CD8-positive, alpha-beta memory T cell (primary cell): Measurements from ENCODE around the gene RASEF. TPM values are rescaled to one million over a fixed set of nuclear protein-coding genes. Genes with fewer than 3 reads are reported as not detected.

Source experiments
- CTCF ChIA-PET: fragments of 350-600 bp; sonication (Branson Sonifier 250); formaldehyde crosslinking; loops from one replicate; lab custom pipeline; 2021; ENCODE audit warnings: antibody characterized with exemption; lab: Charles Lee
- POLR2A ChIA-PET: fragments of 350-600 bp; sonication (Branson Sonifier 250); formaldehyde crosslinking; loops from one replicate; lab custom pipeline; 2021; ENCODE audit warnings: antibody characterized with exemption; lab: Charles Lee
- DNase-seq, 5 donors: peaks; one replicate each; pipeline versions ENCODE4 v3.0.0 to v3.0.0-alpha.2; 2020 to 2022; ENCODE audit warnings: mixed read lengths in 1 of 5
- H3K27ac ChIP-seq: one replicate; pipeline ENCODE4 v1.7.0; 2013; ENCODE audit warnings: low read depth, mild to moderate bottlenecking, low read length, moderate library complexity
- H3K27me3 ChIP-seq: 2 replicates; pipeline ENCODE4 v1.7.0; 2013; ENCODE audit warnings: low read length, mild to moderate bottlenecking; ENCODE audit not compliant: insufficient read depth, poor library complexity, severe bottlenecking
- H3K36me3 ChIP-seq: 2 replicates; pipeline ENCODE4 v1.7.0; 2013; ENCODE audit warnings: mild to moderate bottlenecking, low read length, moderate library complexity; ENCODE audit not compliant: insufficient read depth
- H3K4me1 ChIP-seq: 2 replicates; pipeline ENCODE4 v1.7.0; 2013; ENCODE audit warnings: mild to moderate bottlenecking, low read length, moderate library complexity; ENCODE audit not compliant: insufficient read depth
- H3K4me3 ChIP-seq: 2 replicates; pipeline ENCODE4 v1.7.0; 2013; ENCODE audit warnings: mild to moderate bottlenecking, low read length
- H3K9me3 ChIP-seq: 2 replicates; pipeline ENCODE4 v1.7.0; 2013; ENCODE audit warnings: mild to moderate bottlenecking, low read length
- H3K27ac Mint-ChIP-seq, 8 donors: one replicate each; pipeline ENCODE4 v1.8.0; 2020 to 2021; ENCODE audit warnings: mixed read lengths in 8 of 8, mild to moderate bottlenecking in 6 of 8, inconsistent platforms in 3 of 8, moderate library complexity in 3 of 8
- H3K27me3 Mint-ChIP-seq, 2 donors: one replicate each; pipeline ENCODE4 v1.8.0; 2020 to 2021; ENCODE audit warnings: mixed read lengths in 2 of 2, mild to moderate bottlenecking in 1 of 2, moderate library complexity in 1 of 2
- H3K36me3 Mint-ChIP-seq, 3 donors: one replicate each; pipeline ENCODE4 v1.8.0; 2020 to 2021; ENCODE audit warnings: mixed read lengths in 3 of 3, inconsistent platforms in 1 of 3, mild to moderate bottlenecking in 1 of 3
- H3K4me1 Mint-ChIP-seq, 3 donors: one replicate each; pipeline ENCODE4 v1.8.0; 2020 to 2021; ENCODE audit warnings: mixed read lengths in 3 of 3, inconsistent platforms in 1 of 3, mild to moderate bottlenecking in 1 of 3
- H3K4me3 Mint-ChIP-seq, 7 donors: one replicate each; pipeline ENCODE4 v1.8.0; 2020 to 2021; ENCODE audit warnings: mixed read lengths in 7 of 7, mild to moderate bottlenecking in 6 of 7, moderate library complexity in 4 of 7, inconsistent platforms in 2 of 7
- H3K9me3 Mint-ChIP-seq, 5 donors: one replicate each; pipeline ENCODE4 v1.8.0; 2020 to 2022; ENCODE audit warnings: mixed read lengths in 5 of 5, mild to moderate bottlenecking in 3 of 5, moderate library complexity in 2 of 5, inconsistent platforms in 1 of 5
- polyA plus RNA-seq: library from polyadenylated mRNA; unstranded; fragments of 300-500 nt; fragmentation: Illumina TruSeq; gene quantifications from one replicate; pipeline ENCODE4 v1.2.3, GENCODE V29; 2021
- total RNA-seq, 2 experiments: library from RNA; stranded (reverse); gene quantifications; one replicate each; pipeline ENCODE4 v1.2.3, GENCODE V29; 2021

Gene RASEF
- total and polyA plus RNA-seq, 3 experiments from 2014 or later = not detected

DNA sequence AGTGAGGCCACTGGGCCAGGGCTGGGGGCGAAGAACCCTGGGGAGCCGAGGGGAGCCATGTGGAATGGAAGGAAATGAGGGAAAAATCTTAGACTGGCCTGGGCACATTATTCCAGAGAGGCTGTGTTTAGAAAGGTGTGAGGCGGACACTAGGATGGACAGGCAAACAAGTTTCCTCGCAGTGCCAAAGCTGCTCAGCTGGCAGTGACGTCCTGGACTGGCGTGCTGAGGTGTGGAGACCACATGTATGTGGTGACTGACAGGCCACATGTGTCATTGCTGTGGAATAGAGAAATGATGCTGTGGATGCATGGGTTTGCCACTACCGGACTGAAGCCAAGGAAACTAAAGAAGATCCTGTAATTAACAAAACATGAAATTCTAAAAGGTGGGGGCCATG, 42.6 kb downstream of the RASEF start:
- H3K4me3 Mint-ChIP-seq = no peak overlapping the region
- H3K36me3 Mint-ChIP-seq = no peaks in the 10 kb centered on the region
- peaks cover 0 to 3% (median 2%) of the 10 kb centered on the region in 5 donors for H3K9me3 Mint-ChIP-seq
- Histone ChIP-seq H3K27ac (no peak overlapping the region), H3K4me1 (no peaks in the 10 kb centered on the region), H3K27me3 (no peaks in the 10 kb centered on the region), H3K36me3 (no peaks in the 10 kb centered on the region), H3K4me3 (no peak overlapping the region), H3K9me3 (no peaks in the 10 kb centered on the region)
- no peak for DNase-seq
- peaks cover 0 to 2% of the 10 kb centered on the region in 2 donors for H3K27me3 Mint-ChIP-seq
- ChIA-PET CTCF (no interaction called here), POLR2A (no interaction called here)
- H3K4me1 Mint-ChIP-seq = no peaks in the 10 kb centered on the region
- H3K27ac Mint-ChIP-seq = no peak overlapping the region

DNA sequence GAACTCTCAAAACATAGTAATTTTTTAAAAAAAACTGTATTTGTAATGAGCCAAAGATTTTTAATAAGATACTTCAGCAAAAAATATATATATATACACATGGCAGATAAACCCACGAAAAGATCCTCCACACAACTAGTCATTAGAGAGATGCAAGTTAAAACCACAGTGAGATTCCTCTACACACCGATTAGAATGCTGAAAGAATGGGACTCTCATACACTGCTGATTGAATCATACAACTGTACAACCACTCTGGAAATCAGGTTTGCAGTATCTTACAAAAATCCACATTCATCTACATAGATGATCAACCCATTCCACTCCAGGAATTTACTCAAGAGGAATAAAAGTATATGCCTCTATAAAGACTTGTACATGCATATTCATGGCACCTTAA, 43.7 kb downstream of the RASEF start:
- Histone ChIP-seq H3K4me3 (no peak overlapping the region), H3K27me3 (no peaks in the 10 kb centered on the region), H3K36me3 (no peaks in the 10 kb centered on the region), H3K27ac (no peak overlapping the region), H3K4me1 (no peaks in the 10 kb centered on the region), H3K9me3 (no peaks in the 10 kb centered on the region)
- Mint-ChIP-seq H3K9me3 (peaks cover 0 to 3% (median 2%) of the 10 kb centered on the region in 5 donors), H3K36me3 (no peaks in the 10 kb centered on the region), H3K27ac (no peak overlapping the region), H3K4me3 (no peak overlapping the region), H3K27me3 (peaks cover 2 to 7% of the 10 kb centered on the region in 2 donors), H3K4me1 (no peaks in the 10 kb centered on the region)
- POLR2A ChIA-PET = no interaction called here
- CTCF ChIA-PET = no interaction called here
- DNase-seq = no peak

DNA sequence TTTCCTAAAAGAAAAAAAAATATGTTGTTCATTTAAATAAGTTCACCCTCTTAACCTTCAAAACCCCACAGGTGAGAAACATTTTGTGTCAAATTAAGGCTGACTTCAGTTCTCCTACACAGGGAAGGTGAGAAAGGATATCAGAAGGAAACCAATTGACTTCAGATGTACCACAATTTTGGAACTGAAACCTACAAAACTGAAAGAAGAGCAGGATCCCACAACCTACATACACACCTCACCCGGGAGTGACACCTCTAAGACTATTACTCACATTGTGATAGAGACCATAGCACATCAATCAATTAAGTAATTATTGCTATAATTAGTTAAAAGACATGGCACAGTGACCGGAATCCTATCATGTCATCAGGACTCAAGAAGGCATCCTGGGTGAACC, 47.0 kb downstream of the RASEF start:
- Mint-ChIP-seq H3K27ac (no peak overlapping the region), H3K9me3 (peaks cover 0 to 3% (median 2%) of the 10 kb centered on the region in 5 donors), H3K4me3 (no peak overlapping the region), H3K27me3 (peaks cover 0 to 7% of the 10 kb centered on the region in 2 donors), H3K36me3 (no peaks in the 10 kb centered on the region), H3K4me1 (no peaks in the 10 kb centered on the region)
- H3K36me3 ChIP-seq = no peaks in the 10 kb centered on the region
- H3K27ac ChIP-seq = no peak overlapping the region
- CTCF ChIA-PET = no interaction called here
- no peaks in the 10 kb centered on the region for H3K4me1 ChIP-seq
- no peak for DNase-seq
- H3K27me3 ChIP-seq = no peaks in the 10 kb centered on the region
- POLR2A ChIA-PET = no interaction called here
- no peak overlapping the region for H3K4me3 ChIP-seq
- H3K9me3 ChIP-seq = no peaks in the 10 kb centered on the region

GRCh38 chr9:83013867-83014605, 48.9 kb downstream of the RASEF start:
- Histone ChIP-seq H3K9me3 (no peaks in the 10 kb centered on the region), H3K27ac (no peak overlapping the region), H3K27me3 (no peaks in the 10 kb centered on the region), H3K4me1 (no peaks in the 10 kb centered on the region), H3K4me3 (no peak overlapping the region), H3K36me3 (no peaks in the 10 kb centered on the region)
- no peak overlapping the region for H3K4me3 Mint-ChIP-seq
- no peak for DNase-seq
- no peak overlapping the region for H3K27ac Mint-ChIP-seq
- H3K36me3 Mint-ChIP-seq = no peaks in the 10 kb centered on the region
- ChIA-PET POLR2A (no interaction called here), CTCF (no interaction called here)
- peaks cover 0 to 7% of the 10 kb centered on the region in 2 donors for H3K27me3 Mint-ChIP-seq
- no peaks in the 10 kb centered on the region for H3K4me1 Mint-ChIP-seq
- H3K9me3 Mint-ChIP-seq = peaks cover 0 to 3% (median 0%) of the 10 kb centered on the region in 5 donors

DNA sequence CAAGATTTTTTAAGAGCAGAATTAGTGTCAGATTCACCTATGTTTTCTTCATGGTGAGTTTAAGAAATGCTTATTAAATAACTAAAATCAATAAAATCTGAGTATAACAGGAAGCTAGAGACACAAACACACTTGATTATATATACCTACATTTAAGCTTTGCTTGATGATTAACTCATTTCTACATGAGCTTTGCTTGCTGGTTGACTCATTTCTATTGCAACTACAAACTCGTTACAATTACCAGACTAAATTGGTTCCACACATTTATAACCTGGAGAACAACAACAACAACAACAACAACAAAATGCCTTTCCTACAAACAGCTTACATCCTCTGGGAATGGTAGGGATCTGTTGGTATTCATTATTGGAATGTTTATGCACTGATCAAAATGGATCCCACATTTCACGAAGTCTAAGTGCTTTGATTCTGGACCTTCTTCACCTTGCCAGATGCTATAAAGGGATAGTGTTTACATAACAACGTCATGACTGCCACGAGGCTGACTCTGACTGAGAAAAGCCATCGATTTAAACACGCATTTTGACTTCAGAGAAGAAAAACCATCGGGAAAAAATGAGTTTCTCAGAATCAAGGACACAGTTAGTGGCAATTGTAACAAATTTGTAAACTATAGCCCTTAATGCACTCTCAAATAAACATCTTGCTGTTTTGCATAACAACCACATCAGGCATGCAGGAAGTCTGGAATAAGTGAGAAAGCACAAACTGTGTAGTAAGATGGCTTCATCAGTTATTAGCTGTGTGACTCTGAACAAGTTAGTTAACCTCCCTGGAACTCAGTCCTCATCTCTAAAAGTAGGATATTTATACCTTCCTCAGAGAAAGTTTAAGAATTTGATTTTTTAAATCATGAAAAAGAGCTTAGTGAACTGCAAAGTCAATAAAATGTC, 49.8 kb downstream of the RASEF start:
- Mint-ChIP-seq H3K4me3 (no peak overlapping the region), H3K9me3 (peaks cover 0 to 3% (median 0%) of the 10 kb centered on the region in 5 donors), H3K27ac (no peak overlapping the region), H3K36me3 (no peaks in the 10 kb centered on the region), H3K27me3 (peaks cover 0 to 7% of the 10 kb centered on the region in 2 donors), H3K4me1 (no peaks in the 10 kb centered on the region)
- no peak for DNase-seq
- H3K27me3 ChIP-seq = no peaks in the 10 kb centered on the region
- ChIA-PET POLR2A (no interaction called here), CTCF (no interaction called here)
- no peaks in the 10 kb centered on the region for H3K4me1 ChIP-seq
- H3K36me3 ChIP-seq = no peaks in the 10 kb centered on the region
- no peak overlapping the region for H3K27ac ChIP-seq
- H3K9me3 ChIP-seq = no peaks in the 10 kb centered on the region
- no peak overlapping the region for H3K4me3 ChIP-seq

- CTCF ChIA-PET = no interaction called here
- Mint-ChIP-seq H3K4me3 (no peak overlapping the region), H3K27ac (no peak overlapping the region), H3K4me1 (no peaks in the 10 kb centered on the region), H3K27me3 (peaks cover 2 to 7% of the 10 kb centered on the region in 2 donors), H3K9me3 (peaks cover 0 to 4% (median 0%) of the 10 kb centered on the region in 5 donors), H3K36me3 (no peaks in the 10 kb centered on the region)
- H3K27ac ChIP-seq = no peak overlapping the region
- no peaks in the 10 kb centered on the region for H3K9me3 ChIP-seq
- no peaks in the 10 kb centered on the region for H3K4me1 ChIP-seq
- H3K27me3 ChIP-seq = no peaks in the 10 kb centered on the region
- POLR2A ChIA-PET = no interaction called here
- H3K4me3 ChIP-seq = no peak overlapping the region
- no peak for DNase-seq
- no peaks in the 10 kb centered on the region for H3K36me3 ChIP-seq
These were observed 50.6 kb downstream of the RASEF start for GRCh38 chr9:83012168-83012921.

DNA sequence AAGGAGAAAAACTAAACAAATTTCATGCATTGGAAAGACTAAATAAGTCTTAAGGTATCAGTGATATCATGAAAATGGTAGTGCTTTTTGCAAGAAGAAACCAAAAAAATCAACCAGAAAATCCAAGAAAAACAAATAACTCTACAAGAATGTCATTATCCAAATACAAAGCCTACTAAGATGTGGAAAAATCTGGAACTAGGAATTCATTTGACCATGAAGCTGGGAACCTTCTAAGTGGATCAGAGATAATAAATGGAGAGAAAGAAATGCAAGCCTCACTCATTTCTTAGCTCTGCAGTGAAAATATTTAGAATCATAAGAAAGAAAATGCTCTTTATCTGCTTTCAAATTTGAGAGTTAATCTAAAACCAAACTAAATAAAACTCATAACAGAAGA, 51.3 kb downstream of the RASEF start:
- peaks cover 2 to 7% of the 10 kb centered on the region in 2 donors for H3K27me3 Mint-ChIP-seq
- no peak overlapping the region for H3K4me3 Mint-ChIP-seq
- Histone ChIP-seq H3K4me3 (no peak overlapping the region), H3K36me3 (no peaks in the 10 kb centered on the region), H3K27ac (no peak overlapping the region), H3K27me3 (no peaks in the 10 kb centered on the region), H3K9me3 (no peaks in the 10 kb centered on the region), H3K4me1 (no peaks in the 10 kb centered on the region)
- no peaks in the 10 kb centered on the region for H3K36me3 Mint-ChIP-seq
- POLR2A ChIA-PET = no interaction called here
- DNase-seq = no peak
- H3K27ac Mint-ChIP-seq = no peak overlapping the region
- CTCF ChIA-PET = no interaction called here
- no peaks in the 10 kb centered on the region for H3K4me1 Mint-ChIP-seq
- H3K9me3 Mint-ChIP-seq = peaks cover 0 to 4% (median 0%) of the 10 kb centered on the region in 5 donors
